Osteoblast (primary cell): ENCODE measurements around the gene NDE1. TPM values are rescaled to one million over a fixed set of nuclear protein-coding genes. Genes with fewer than 3 reads are reported as not detected.

Source experiments
- DNase-seq: peaks from one replicate; pipeline ENCODE4 v3.0.0; 2011; ENCODE audit warnings: low spot score, mixed read lengths; ENCODE audit not compliant: insufficient read length; ENCODE audit errors: missing footprints
- H2AFZ ChIP-seq: 2 replicates; pipeline ENCODE4 v1.6.0; 2011; ENCODE audit warnings: mild to moderate bottlenecking, low read length
- H3K27ac ChIP-seq: 2 replicates; pipeline ENCODE4 v1.5.1; 2011; ENCODE audit warnings: mild to moderate bottlenecking, low read depth, low read length, moderate library complexity
- H3K27me3 ChIP-seq: 2 replicates; pipeline ENCODE4 v1.6.0; 2012; ENCODE audit warnings: mild to moderate bottlenecking, control low read depth, inconsistent platforms, low read length, moderate library complexity; ENCODE audit not compliant: insufficient read depth
- H3K36me3 ChIP-seq: 2 replicates; pipeline ENCODE4 v1.5.1; 2011; ENCODE audit warnings: mild to moderate bottlenecking, low read length, control low read depth, moderate library complexity; ENCODE audit not compliant: insufficient read depth
- H3K4me1 ChIP-seq: 2 replicates; pipeline ENCODE4 v1.5.1; 2011; ENCODE audit warnings: mild to moderate bottlenecking, low read length, control low read depth, moderate library complexity; ENCODE audit not compliant: insufficient read depth
- H3K4me2 ChIP-seq: 2 replicates; pipeline ENCODE4 v1.6.0; 2011; ENCODE audit warnings: mild to moderate bottlenecking, low read length; ENCODE audit not compliant: insufficient read depth
- H3K4me3 ChIP-seq: fragments of 200-600 bp; sonication (generic); 3 replicates; pipeline ENCODE4 v1.5.1; 2012; ENCODE audit warnings: mild to moderate bottlenecking, low read length, inconsistent platforms; ENCODE audit not compliant: insufficient read depth
- H3K79me2 ChIP-seq: 2 replicates; pipeline ENCODE4 v1.6.0; 2012; ENCODE audit warnings: mild to moderate bottlenecking, low read length, control low read depth, inconsistent platforms; ENCODE audit not compliant: insufficient read depth
- H3K9me3 ChIP-seq: 2 replicates; pipeline ENCODE4 v1.5.1; 2011; ENCODE audit warnings: low read depth, low read length, control low read depth
- H4K20me1 ChIP-seq: 2 replicates; pipeline ENCODE4 v1.6.0; 2012; ENCODE audit warnings: mild to moderate bottlenecking, low read length, control low read depth; ENCODE audit not compliant: insufficient read depth
- total RNA-seq: library from RNA; depleted of rRNA; stranded (reverse); fragments of >200 nt; gene quantifications from 2 replicates; pipeline ENCODE4 v1.2.3, GENCODE V29; 2012
- TF ChIP-seq, protein P1 (sequence below): IDR thresholded peaks from 2 replicates; pipeline ENCODE4 v1.5.1; 2011; ENCODE audit warnings: mild to moderate bottlenecking, low read depth, low read length, moderate library complexity; ENCODE audit errors: extremely low read depth

The NDE1 gene
- total RNA-seq, 1 donor = 31.5 TPM

DNA sequence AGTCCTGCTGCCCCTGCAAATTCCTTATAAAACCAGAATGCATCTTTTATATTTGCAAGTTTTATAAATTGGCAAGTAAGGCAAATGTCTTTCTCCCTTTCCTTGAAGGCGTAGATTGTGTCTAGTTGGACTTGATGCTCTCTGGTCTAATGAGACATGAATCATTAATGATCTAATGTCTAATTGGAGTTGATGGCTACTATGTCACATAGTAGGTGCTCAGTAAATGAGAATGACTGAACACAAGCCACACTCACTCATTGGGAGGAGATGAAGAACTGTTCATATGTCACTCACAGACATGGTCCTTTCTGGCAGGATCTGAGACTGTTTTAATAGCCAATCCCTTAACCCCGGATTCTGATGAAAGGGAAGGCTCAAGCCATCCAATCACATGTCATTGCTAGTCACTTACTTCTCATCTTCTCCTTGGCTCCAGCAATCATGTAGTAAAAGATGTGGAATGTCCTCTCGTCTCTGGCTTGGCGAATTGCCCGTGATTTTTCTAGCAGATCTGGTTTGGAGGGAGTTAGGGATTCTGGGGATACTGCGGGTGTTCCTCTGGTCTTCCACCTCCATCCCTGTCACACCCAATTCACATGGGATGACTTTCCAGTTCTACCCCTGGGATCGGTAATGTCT lies 125.7 kb downstream of the NDE1 start:
- Histone ChIP-seq H3K27ac (no peak overlapping the region), H3K27me3 (peaks cover 13% of the 10 kb centered on the region), H3K36me3 (no peaks in the 10 kb centered on the region), H4K20me1 (no peaks in the 10 kb centered on the region), H3K4me3 (no peak overlapping the region), H3K79me2 (no peaks in the 10 kb centered on the region), H3K4me2 (no peak overlapping the region), H3K9me3 (no peaks in the 10 kb centered on the region), H2AFZ (no peak overlapping the region), H3K4me1 (no peaks in the 10 kb centered on the region)
- DNase-seq = no peak
- TF ChIP-seq, protein P1, sequence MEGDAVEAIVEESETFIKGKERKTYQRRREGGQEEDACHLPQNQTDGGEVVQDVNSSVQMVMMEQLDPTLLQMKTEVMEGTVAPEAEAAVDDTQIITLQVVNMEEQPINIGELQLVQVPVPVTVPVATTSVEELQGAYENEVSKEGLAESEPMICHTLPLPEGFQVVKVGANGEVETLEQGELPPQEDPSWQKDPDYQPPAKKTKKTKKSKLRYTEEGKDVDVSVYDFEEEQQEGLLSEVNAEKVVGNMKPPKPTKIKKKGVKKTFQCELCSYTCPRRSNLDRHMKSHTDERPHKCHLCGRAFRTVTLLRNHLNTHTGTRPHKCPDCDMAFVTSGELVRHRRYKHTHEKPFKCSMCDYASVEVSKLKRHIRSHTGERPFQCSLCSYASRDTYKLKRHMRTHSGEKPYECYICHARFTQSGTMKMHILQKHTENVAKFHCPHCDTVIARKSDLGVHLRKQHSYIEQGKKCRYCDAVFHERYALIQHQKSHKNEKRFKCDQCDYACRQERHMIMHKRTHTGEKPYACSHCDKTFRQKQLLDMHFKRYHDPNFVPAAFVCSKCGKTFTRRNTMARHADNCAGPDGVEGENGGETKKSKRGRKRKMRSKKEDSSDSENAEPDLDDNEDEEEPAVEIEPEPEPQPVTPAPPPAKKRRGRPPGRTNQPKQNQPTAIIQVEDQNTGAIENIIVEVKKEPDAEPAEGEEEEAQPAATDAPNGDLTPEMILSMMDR = no peak

Other genes with a start within 250 kb of the NDE1 start
- 57.2 and 77.2 TPM in 2 replicates for gene BMERB1, start 215.7 kb upstream of the NDE1 start, total RNA-seq
- gene MARF1, start 7.1 kb upstream of the NDE1 start, total RNA-seq = 25.0 and 25.7 TPM in 2 replicates
- gene MYH11, start 206.8 kb downstream of the NDE1 start, total RNA-seq = under 0.01 TPM in 2 replicates
- gene CEP20, start 238.4 kb downstream of the NDE1 start, total RNA-seq = 41.3 and 48.9 TPM in 2 replicates